Osteocyte (in vitro differentiated cells): ENCODE results near the gene GFM2. TPM values are rescaled to one million over a fixed set of nuclear protein-coding genes. Genes with fewer than 3 reads are reported as not detected.

Source experiments
- DNase-seq: peaks from one replicate; pipeline ENCODE4 v3.0.0; 2021; ENCODE audit warnings: mixed read lengths; ENCODE audit not compliant: unreplicated experiment; ENCODE audit errors: extremely low spot score
- H3K27ac Mint-ChIP-seq: one replicate; pipeline ENCODE4 v1.8.0; 2021; ENCODE audit warnings: mild to moderate bottlenecking, mixed read lengths; ENCODE audit not compliant: unreplicated experiment
- H3K27me3 Mint-ChIP-seq: one replicate; pipeline ENCODE4 v1.8.0; 2021; ENCODE audit warnings: mixed read lengths; ENCODE audit not compliant: unreplicated experiment
- H3K36me3 Mint-ChIP-seq: one replicate; pipeline ENCODE4 v1.8.0; 2021; ENCODE audit warnings: mixed read lengths; ENCODE audit not compliant: unreplicated experiment
- H3K4me1 Mint-ChIP-seq: one replicate; pipeline ENCODE4 v1.8.0; 2021; ENCODE audit warnings: mixed read lengths; ENCODE audit not compliant: unreplicated experiment
- H3K4me3 Mint-ChIP-seq: one replicate; pipeline ENCODE4 v1.8.0; 2021; ENCODE audit warnings: mild to moderate bottlenecking, moderate library complexity, mixed read lengths; ENCODE audit not compliant: unreplicated experiment
- H3K9me3 Mint-ChIP-seq: one replicate; pipeline ENCODE4 v1.8.0; 2021; ENCODE audit warnings: mixed read lengths; ENCODE audit not compliant: unreplicated experiment
- long read RNA-seq: library from polyadenylated mRNA; unstranded; transcript quantifications from one replicate; pipeline ENCODE4 v2.0.0, GENCODE V29; 2021
- total RNA-seq: library from RNA; stranded (reverse); gene quantifications from 2 replicates; pipeline ENCODE4 v1.2.1, GENCODE V29; 2021
- TF ChIP-seq, protein P1 (sequence below): fragments of 200-600 bp; sonication (generic); IDR thresholded peaks from 2 replicates; pipeline ENCODE4 v1.5.0; 2021; ENCODE audit warnings: antibody characterized with exemption, mild to moderate bottlenecking, moderate library complexity

GFM2 gene, protein sequence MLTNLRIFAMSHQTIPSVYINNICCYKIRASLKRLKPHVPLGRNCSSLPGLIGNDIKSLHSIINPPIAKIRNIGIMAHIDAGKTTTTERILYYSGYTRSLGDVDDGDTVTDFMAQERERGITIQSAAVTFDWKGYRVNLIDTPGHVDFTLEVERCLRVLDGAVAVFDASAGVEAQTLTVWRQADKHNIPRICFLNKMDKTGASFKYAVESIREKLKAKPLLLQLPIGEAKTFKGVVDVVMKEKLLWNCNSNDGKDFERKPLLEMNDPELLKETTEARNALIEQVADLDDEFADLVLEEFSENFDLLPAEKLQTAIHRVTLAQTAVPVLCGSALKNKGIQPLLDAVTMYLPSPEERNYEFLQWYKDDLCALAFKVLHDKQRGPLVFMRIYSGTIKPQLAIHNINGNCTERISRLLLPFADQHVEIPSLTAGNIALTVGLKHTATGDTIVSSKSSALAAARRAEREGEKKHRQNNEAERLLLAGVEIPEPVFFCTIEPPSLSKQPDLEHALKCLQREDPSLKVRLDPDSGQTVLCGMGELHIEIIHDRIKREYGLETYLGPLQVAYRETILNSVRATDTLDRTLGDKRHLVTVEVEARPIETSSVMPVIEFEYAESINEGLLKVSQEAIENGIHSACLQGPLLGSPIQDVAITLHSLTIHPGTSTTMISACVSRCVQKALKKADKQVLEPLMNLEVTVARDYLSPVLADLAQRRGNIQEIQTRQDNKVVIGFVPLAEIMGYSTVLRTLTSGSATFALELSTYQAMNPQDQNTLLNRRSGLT
- total RNA-seq: 20.6 and 21.6 TPM in 2 replicates
- long read RNA-seq, transcript GFM2-201 (21 exons, 3,249 nt): major isoform, 191 of 239 reads
- long read RNA-seq, transcript GFM2-202 (20 exons, 2,856 nt): minor isoform, 5 of 239 reads
- long read RNA-seq, partial matches to known transcripts: 23 of 239 reads
- long read RNA-seq, other reads (novel, unspliced or antisense): 18 of 239 reads

DNA sequence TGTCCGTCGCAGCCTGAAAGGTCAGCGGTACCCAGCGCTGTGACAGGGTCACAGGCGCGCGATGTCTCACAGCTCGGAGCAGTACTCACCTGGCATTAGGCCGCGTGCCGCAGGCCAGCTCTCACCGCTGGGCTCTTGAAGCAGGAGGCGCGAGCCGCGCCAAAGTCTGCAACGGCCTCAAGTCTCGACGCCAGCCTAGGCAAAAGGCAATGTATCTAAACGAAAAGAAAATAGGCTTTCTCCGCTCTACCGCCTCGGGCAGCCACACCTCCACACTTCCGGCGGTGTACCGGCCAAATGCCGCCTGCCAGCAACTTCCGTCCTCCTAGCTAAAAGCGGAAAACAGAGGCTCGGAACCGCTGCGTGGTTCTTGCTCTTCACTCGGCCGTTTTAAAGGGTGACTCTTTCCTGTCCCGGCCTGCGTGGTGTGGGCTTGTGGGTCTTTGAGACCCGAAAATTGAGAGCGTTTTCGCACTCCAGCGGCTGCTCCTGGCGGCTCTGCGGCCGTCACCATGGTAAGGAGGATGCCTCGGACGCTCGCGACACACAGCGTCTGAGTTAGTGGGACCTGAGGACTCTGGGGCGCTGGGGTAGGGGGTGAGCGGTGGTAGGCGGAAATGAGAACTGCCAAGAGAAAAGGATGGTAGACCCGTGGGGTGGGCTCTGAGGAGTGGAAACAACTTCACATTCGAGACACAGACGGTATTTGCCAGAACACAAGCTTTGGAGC, at the start of gene GFM2, which contains the start of gene NSA2:
Gene GFM2 (minus strand): TSS at position 269 of the 730 bp plus-strand sequence. CDS start 3,375 bp downstream, outside the sequence.
Gene NSA2 (plus strand): TSS at position 401 of the 730 bp plus-strand sequence. CDS start 112 bp downstream, at position 513.
- Mint-ChIP-seq H3K9me3 (no peaks in the 10 kb centered on the region), H3K27ac (peak within 1 kb of the TSS; percentile 98), H3K4me3 (peak within 1 kb of the TSS; percentile 100), H3K36me3 (peaks cover 22% of the 10 kb centered on the region), H3K27me3 (no peaks in the 10 kb centered on the region), H3K4me1 (peaks cover 25% of the 10 kb centered on the region)
- TF ChIP-seq, protein P1, sequence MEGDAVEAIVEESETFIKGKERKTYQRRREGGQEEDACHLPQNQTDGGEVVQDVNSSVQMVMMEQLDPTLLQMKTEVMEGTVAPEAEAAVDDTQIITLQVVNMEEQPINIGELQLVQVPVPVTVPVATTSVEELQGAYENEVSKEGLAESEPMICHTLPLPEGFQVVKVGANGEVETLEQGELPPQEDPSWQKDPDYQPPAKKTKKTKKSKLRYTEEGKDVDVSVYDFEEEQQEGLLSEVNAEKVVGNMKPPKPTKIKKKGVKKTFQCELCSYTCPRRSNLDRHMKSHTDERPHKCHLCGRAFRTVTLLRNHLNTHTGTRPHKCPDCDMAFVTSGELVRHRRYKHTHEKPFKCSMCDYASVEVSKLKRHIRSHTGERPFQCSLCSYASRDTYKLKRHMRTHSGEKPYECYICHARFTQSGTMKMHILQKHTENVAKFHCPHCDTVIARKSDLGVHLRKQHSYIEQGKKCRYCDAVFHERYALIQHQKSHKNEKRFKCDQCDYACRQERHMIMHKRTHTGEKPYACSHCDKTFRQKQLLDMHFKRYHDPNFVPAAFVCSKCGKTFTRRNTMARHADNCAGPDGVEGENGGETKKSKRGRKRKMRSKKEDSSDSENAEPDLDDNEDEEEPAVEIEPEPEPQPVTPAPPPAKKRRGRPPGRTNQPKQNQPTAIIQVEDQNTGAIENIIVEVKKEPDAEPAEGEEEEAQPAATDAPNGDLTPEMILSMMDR: no peak
- peak; percentile 95 for DNase-seq

DNA sequence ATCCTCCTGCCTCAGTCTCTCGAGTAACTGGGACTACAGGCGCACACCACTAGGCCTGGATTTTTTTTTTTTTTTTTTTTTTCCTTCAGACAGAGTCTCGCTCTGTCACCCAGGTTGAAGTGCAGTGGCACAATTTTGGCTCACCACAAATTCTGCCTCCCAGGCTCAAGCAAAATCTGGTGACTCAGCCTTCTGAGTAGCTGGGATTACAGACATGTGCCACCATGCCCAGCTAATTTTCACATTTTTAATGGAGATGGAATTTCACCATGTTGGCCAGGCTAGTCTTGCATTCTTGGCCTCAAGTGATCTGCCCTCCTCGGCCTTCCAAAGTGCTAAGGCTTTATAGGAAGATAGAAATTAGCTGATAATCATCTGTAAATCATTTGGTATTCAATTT, 44.0 kb upstream of the GFM2 start:
- DNase-seq: no peak
- TF ChIP-seq, protein P1: no peak
- Mint-ChIP-seq H3K9me3 (no peaks in the 10 kb centered on the region), H3K4me1 (no peaks in the 10 kb centered on the region), H3K27me3 (no peaks in the 10 kb centered on the region), H3K36me3 (no peaks in the 10 kb centered on the region), H3K4me3 (no peak overlapping the region), H3K27ac (no peak overlapping the region)

DNA sequence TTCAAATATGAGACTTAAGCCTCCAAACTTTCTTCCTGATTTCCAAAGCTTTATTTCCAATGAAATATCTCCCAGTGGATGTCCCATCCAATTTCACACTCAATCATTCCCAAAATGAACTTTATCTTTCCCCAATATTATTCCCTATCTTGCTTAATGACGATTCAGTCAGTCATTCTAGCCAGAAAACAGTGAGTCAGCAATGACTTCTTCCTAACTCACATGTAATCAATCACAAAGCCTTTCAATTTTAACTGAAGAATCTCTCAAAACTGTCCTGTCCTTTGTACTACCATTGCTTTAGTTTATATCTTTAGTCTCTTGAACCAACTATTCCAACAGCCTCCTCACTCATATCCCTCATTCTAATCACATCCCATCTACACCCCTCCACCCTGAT, 35.0 kb upstream of the GFM2 start:
- H3K36me3 Mint-ChIP-seq: no peaks in the 10 kb centered on the region
- TF ChIP-seq, protein P1: no peak
- H3K9me3 Mint-ChIP-seq: no peaks in the 10 kb centered on the region
- H3K4me3 Mint-ChIP-seq: no peak overlapping the region
- no peak overlapping the region for H3K27ac Mint-ChIP-seq
- H3K4me1 Mint-ChIP-seq: no peaks in the 10 kb centered on the region
- H3K27me3 Mint-ChIP-seq: no peaks in the 10 kb centered on the region
- DNase-seq: no peak

DNA sequence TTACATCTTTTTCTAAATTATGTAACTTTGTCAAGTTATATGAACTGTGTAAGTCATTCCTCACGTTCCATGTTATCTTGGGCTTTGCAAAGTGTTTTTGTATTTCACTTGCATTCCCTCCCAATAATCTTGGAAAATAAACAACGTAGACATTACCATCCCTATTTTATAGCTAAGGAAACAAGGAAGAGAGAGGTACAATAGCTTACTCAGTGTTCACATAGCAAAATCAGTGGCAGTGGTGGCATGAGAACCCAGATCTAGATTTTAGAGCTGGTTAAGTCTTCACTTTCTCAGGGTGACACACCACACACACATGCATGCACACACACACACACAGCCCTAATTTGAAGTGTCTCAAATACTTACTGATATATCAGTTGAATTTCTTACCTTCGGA, 34.3 kb upstream of the GFM2 start:
- TF ChIP-seq, protein P1: no peak
- no peak overlapping the region for H3K4me3 Mint-ChIP-seq
- H3K4me1 Mint-ChIP-seq: no peaks in the 10 kb centered on the region
- no peaks in the 10 kb centered on the region for H3K27me3 Mint-ChIP-seq
- no peaks in the 10 kb centered on the region for H3K36me3 Mint-ChIP-seq
- no peaks in the 10 kb centered on the region for H3K9me3 Mint-ChIP-seq
- H3K27ac Mint-ChIP-seq: no peak overlapping the region
- no peak for DNase-seq
